H1 (cell line): ENCODE data around the gene MTAP. TPM values are rescaled to one million over a fixed set of nuclear protein-coding genes. Genes with fewer than 3 reads are reported as not detected.
A peak's percentile ranks its signal among the peaks of the same experiment; 100 is the strongest.

Source experiments
- CTCF ChIA-PET: fragments of 300-600 bp; sonication (Branson Sonifier 250); formaldehyde crosslinking; loops from one replicate; lab custom pipeline; 2021; ENCODE audit not compliant: partially characterized antibody; lab: Charles Lee
- POLR2A ChIA-PET: fragments of 300-600 bp; sonication (Branson Sonifier 250); formaldehyde crosslinking; loops from one replicate; lab custom pipeline; 2021; ENCODE audit warnings: inconsistent platforms; ENCODE audit not compliant: partially characterized antibody; lab: Charles Lee
- DNase-seq, 2 experiments: peaks; one replicate each; pipeline versions ENCODE4 v3.0.0 to v3.0.0-alpha.2; 2010 to 2022; ENCODE audit warnings: low spot score in 2 of 2, low read depth in 1 of 2, mixed read lengths in 1 of 2
- FAIRE-seq: peaks from 2 replicates; lab custom pipeline; 2011; peaks lifted over from hg19 to GRCh38; lab: Jason Lieb, UNC
- H2AFZ ChIP-seq: 2 replicates; pipeline ENCODE4 v1.8.1; 2012; ENCODE audit warnings: low read length, inconsistent platforms
- H2AK5ac ChIP-seq: 2 replicates; pipeline ENCODE4 v1.6.1; 2013; ENCODE audit warnings: low read depth, low read length
- H2BK120ac ChIP-seq: replicated peaks from 2 replicates; pipeline ENCODE3; 2013; ENCODE audit warnings: low read depth, low read length, inconsistent platforms
- H2BK12ac ChIP-seq: 2 replicates; pipeline ENCODE4 v1.6.1; 2013; ENCODE audit warnings: low read depth, low read length
- H2BK15ac ChIP-seq: 2 replicates; pipeline ENCODE4 v1.6.1; 2013; ENCODE audit warnings: low read length
- H2BK20ac ChIP-seq: 2 replicates; pipeline ENCODE4 v1.6.1; 2013; ENCODE audit warnings: low read length
- H2BK5ac ChIP-seq: 2 replicates; pipeline ENCODE4 v1.6.1; 2013; ENCODE audit warnings: low read depth, low read length
- H3K14ac ChIP-seq: 2 replicates; pipeline ENCODE4 v1.6.1; 2013; ENCODE audit warnings: inconsistent platforms; ENCODE audit not compliant: insufficient read length
- H3K18ac ChIP-seq: 2 replicates; pipeline ENCODE4 v1.6.1; 2013; ENCODE audit warnings: low read length; ENCODE audit errors: extremely low read depth
- H3K23ac ChIP-seq: 2 replicates; pipeline ENCODE4 v1.6.1; 2013; ENCODE audit warnings: inconsistent platforms; ENCODE audit not compliant: insufficient read length
- H3K23me2 ChIP-seq: 2 replicates; pipeline ENCODE4 v1.6.1; 2013; ENCODE audit warnings: low read depth, low read length
- H3K27ac ChIP-seq: 2 replicates; pipeline ENCODE4 v1.6.1; 2011; ENCODE audit warnings: low read depth, low read length, inconsistent platforms
- H3K27me3 ChIP-seq, 4 experiments: replicated peaks in 1 of 4; 1 replicate in 1 of 4; 2 replicates in 3 of 4; pipeline versions ENCODE4 v1.6.1 to v1.8.1; 2011 to 2013; ENCODE audit warnings: low read length in 3 of 4, mild to moderate bottlenecking in 3 of 4, inconsistent platforms in 2 of 4, mixed read lengths in 2 of 4, moderate library complexity in 1 of 4; ENCODE audit not compliant: control insufficient read depth in 3 of 4, insufficient read depth in 3 of 4; ENCODE audit errors: extremely low read depth in 1 of 4
- H3K36me3 ChIP-seq, 4 experiments: 2 replicates each; pipeline versions ENCODE4 v1.6.1 to v1.8.1; 2011 to 2013; ENCODE audit warnings: mild to moderate bottlenecking in 4 of 4, low read length in 3 of 4, moderate library complexity in 2 of 4, control low read depth in 1 of 4, inconsistent platforms in 1 of 4; ENCODE audit not compliant: insufficient read depth in 4 of 4, control insufficient read depth in 2 of 4
- H3K4ac ChIP-seq: replicated peaks from 2 replicates; pipeline ENCODE3; 2013; ENCODE audit warnings: low read length, low read depth, mixed read lengths, inconsistent platforms; ENCODE audit not compliant: insufficient read length
- H3K4me1 ChIP-seq, 4 experiments: replicated peaks in 1 of 4; 1 replicate in 1 of 4; 2 replicates in 3 of 4; pipeline versions ENCODE4 v1.6.1 to v1.8.1; 2011 to 2013; ENCODE audit warnings: low read length in 3 of 4, inconsistent platforms in 2 of 4, mixed read lengths in 1 of 4; ENCODE audit not compliant: insufficient read depth in 4 of 4, control insufficient read depth in 3 of 4
- H3K4me2 ChIP-seq, 2 experiments: 2 replicates each; pipeline versions ENCODE4 v1.6.1 to v1.8.1; 2011 to 2013; ENCODE audit warnings: low read depth in 2 of 2, low read length in 2 of 2, control low read depth in 1 of 2, inconsistent platforms in 1 of 2, mild to moderate bottlenecking in 1 of 2; ENCODE audit not compliant: insufficient read depth in 1 of 2
- H3K4me3 ChIP-seq, 4 experiments: fragments of 200-600, 300-600 bp in 1 of 4; sonication (generic), shearing (Covaris generic), sonication (Bioruptor Twin) in 1 of 4; 2 replicates each; pipeline versions ENCODE4 v1.5.1 to v1.8.1; 2011 to 2016; ENCODE audit warnings: low read length in 4 of 4, low read depth in 3 of 4, control low read depth in 2 of 4, inconsistent platforms in 2 of 4, mild to moderate bottlenecking in 2 of 4, mixed read lengths in 1 of 4, moderate library complexity in 1 of 4; ENCODE audit not compliant: insufficient read depth in 2 of 4; ENCODE audit errors: extremely low read depth in 1 of 4
- H3K56ac ChIP-seq: replicated peaks from 2 replicates; pipeline ENCODE3; 2013; ENCODE audit warnings: low read depth, mild to moderate bottlenecking, mixed read lengths, low read length, inconsistent platforms; ENCODE audit not compliant: insufficient read length
- H3K79me1 ChIP-seq: 2 replicates; pipeline ENCODE4 v1.6.1; 2013; ENCODE audit warnings: low read depth, low read length, control low read depth
- H3K79me2 ChIP-seq, 2 experiments: 2 replicates each; pipeline versions ENCODE4 v1.6.1 to v1.8.1; 2012 to 2013; ENCODE audit warnings: low read length in 2 of 2, mild to moderate bottlenecking in 2 of 2, inconsistent platforms in 1 of 2; ENCODE audit not compliant: insufficient read depth in 2 of 2, control insufficient read depth in 1 of 2
- H3K9ac ChIP-seq, 4 experiments: replicated peaks in 1 of 4; 1 replicate in 1 of 4; 2 replicates in 3 of 4; pipeline versions ENCODE4 v1.6.1 to v1.8.1; 2011 to 2013; ENCODE audit warnings: low read depth in 3 of 4, low read length in 3 of 4, control low read depth in 2 of 4, mild to moderate bottlenecking in 2 of 4, moderate library complexity in 2 of 4, inconsistent platforms in 1 of 4; ENCODE audit errors: extremely low read depth in 1 of 4
- H3K9me3 ChIP-seq, 2 experiments: 2 replicates each; pipeline versions ENCODE4 v1.6.1 to v1.8.1; 2012 to 2013; ENCODE audit warnings: mild to moderate bottlenecking in 2 of 2, moderate library complexity in 2 of 2, control low read depth in 1 of 2, inconsistent platforms in 1 of 2, low read depth in 1 of 2, low read length in 1 of 2, mixed read lengths in 1 of 2; ENCODE audit not compliant: insufficient read depth in 2 of 2
- H4K20me1 ChIP-seq, 2 experiments: replicated peaks in 1 of 2; 2 replicates each; pipeline versions ENCODE3 to v1.8.1; 2011 to 2013; ENCODE audit warnings: inconsistent platforms in 2 of 2, low read length in 2 of 2, mild to moderate bottlenecking in 1 of 2; ENCODE audit not compliant: insufficient read depth in 2 of 2, control insufficient read depth in 1 of 2
- H4K5ac ChIP-seq: 2 replicates; pipeline ENCODE4 v1.6.1; 2013; ENCODE audit warnings: low read length, low read depth, mixed read lengths, inconsistent platforms; ENCODE audit not compliant: insufficient read length
- H4K8ac ChIP-seq: 2 replicates; pipeline ENCODE4 v1.8.0; 2013; ENCODE audit warnings: mild to moderate bottlenecking, moderate library complexity, low read length, inconsistent platforms; ENCODE audit not compliant: insufficient read depth; ENCODE audit errors: extremely low read depth
- H4K91ac ChIP-seq: replicated peaks from 2 replicates; pipeline ENCODE3; 2013; ENCODE audit warnings: low read length, mixed read lengths, inconsistent platforms; ENCODE audit not compliant: insufficient read length
- CBX5 ChIP-seq: fragments of 300-800, 300-1000 bp; sonication (generic); IDR thresholded peaks from 2 replicates; pipeline ENCODE4 v1.7.1; 2016; ENCODE audit warnings: antibody characterized with exemption, low read length, low read depth
- CREB1 ChIP-seq: IDR thresholded peaks from 2 replicates; pipeline ENCODE4 v1.6.1; 2012; ENCODE audit warnings: inconsistent platforms
- EP300 ChIP-seq, 2 experiments: IDR thresholded peaks; 1 replicate in 1 of 2; 2 replicates in 1 of 2; pipeline ENCODE4 v1.6.1; 2011 to 2012; ENCODE audit warnings: low read depth in 2 of 2, low read length in 2 of 2, mild to moderate bottlenecking in 2 of 2, borderline replicate concordance in 1 of 2, inconsistent platforms in 1 of 2, moderate library complexity in 1 of 2
- FOSL1 ChIP-seq: IDR thresholded peaks from 2 replicates; pipeline ENCODE4 v1.6.1; 2011; ENCODE audit warnings: mild to moderate bottlenecking, low read depth, low read length, moderate library complexity; ENCODE audit not compliant: insufficient read depth
- NRF1 ChIP-seq: IDR thresholded peaks from 2 replicates; pipeline ENCODE4 v1.6.1; 2011; ENCODE audit warnings: mild to moderate bottlenecking, low read depth, low read length, improper control_type of control experiment
- PHF8 ChIP-seq: fragments of 200-600 bp; sonication (generic); conservative IDR thresholded peaks from 2 replicates; pipeline ENCODE4 v1.7.1; 2012; ENCODE audit warnings: low read depth, mild to moderate bottlenecking, inconsistent platforms, low read length, moderate library complexity
- POLR2A ChIP-seq, 2 experiments: IDR thresholded peaks; 1 replicate in 1 of 2; 2 replicates in 1 of 2; pipeline ENCODE4 v1.6.1; 2011; ENCODE audit warnings: low read depth in 2 of 2, low read length in 2 of 2, mild to moderate bottlenecking in 2 of 2; ENCODE audit errors: control extremely low read depth in 1 of 2
- SUZ12 ChIP-seq: fragments of 200-600 bp; sonication (generic); IDR thresholded peaks from 2 replicates; pipeline ENCODE4 v1.6.1; 2012; ENCODE audit warnings: mild to moderate bottlenecking, inconsistent platforms, low read length, moderate library complexity, mixed read lengths
- TAF7 ChIP-seq: optimal IDR thresholded peaks from 2 replicates; pipeline ENCODE3; 2011; ENCODE audit warnings: low read depth, mild to moderate bottlenecking, inconsistent platforms, low read length, moderate library complexity, borderline replicate concordance
- TCF12 ChIP-seq: IDR thresholded peaks from 2 replicates; pipeline ENCODE4 v1.6.1; 2011; ENCODE audit warnings: low read depth, mild to moderate bottlenecking, low read length
- TEAD4 ChIP-seq: IDR thresholded peaks from 2 replicates; pipeline ENCODE4 v1.6.1; 2012; ENCODE audit warnings: low read depth, low read length, inconsistent platforms, mixed read lengths
- WGBS, 2 experiments: shearing (Covaris generic) in 1 of 2; methylation state at CpG; one replicate each; pipeline versions ENCODE4 v1.1.6 to v1.1.7; 2013 to 2015; ENCODE audit warnings: low lambda C conversion rate in 2 of 2, mixed read lengths in 2 of 2, inconsistent platforms in 1 of 2, low coverage in 1 of 2, missing lambda C conversion rate in 1 of 2; ENCODE audit not compliant: insufficient replicate concordance in 2 of 2, insufficient coverage in 1 of 2, insufficient read length in 1 of 2; ENCODE audit errors: extremely low coverage in 1 of 2, missing lambda C conversion rate in 1 of 2; 5-methylcytosine and 5-hydroxymethylcytosine counted together
- polyA plus RNA-seq, 7 experiments: library from polyadenylated mRNA; depleted of rRNA in 3 of 7; stranded (reverse) in 5 of 7; unstranded in 2 of 7; fragments of >200 nt in 5 of 7; fragments of 200-250 nt in 2 of 7; gene quantifications; 1 replicate in 5 of 7; 2 replicates in 1 of 7; 4 replicates in 1 of 7; pipeline versions ENCODE4 v1.2.1 to v1.2.3, GENCODE V29; 2011 to 2013; ENCODE audit warnings: missing spikeins in 2 of 7, mixed read lengths in 2 of 7
- total RNA-seq: library from RNA; stranded (reverse); fragmentation: NEBNext Ultra II Directional; extraction: Animal tissue kit (Norgen Biotek cat#: 25700); gene quantifications from 2 replicates; pipeline ENCODE4 v1.2.1, GENCODE V29; 2021

MTAP gene
- total and polyA plus RNA-seq, 2 of the 8 experiments (the other 6 are each of a cell fraction or from before 2014, with no cell fraction given): 16.4 to 100 TPM

- H3K4ac ChIP-seq: no peak overlapping the region
- peak overlapping the region in 1 of 2 experiments; percentile 53; a peak in 2 of 4 replicates for H3K4me2 ChIP-seq
- H3K79me2 ChIP-seq: no peaks in the 10 kb centered on the region
- no peak overlapping the region for H4K91ac ChIP-seq
- H3K36me3 ChIP-seq: peaks cover 0 to 8% (median 0%) of the 10 kb centered on the region in 4 experiments; a peak in 2 of 8 replicates
- no peak overlapping the region for H3K23ac ChIP-seq
- peaks cover 7 to 27% (median 14%) of the 10 kb centered on the region in 4 experiments for H3K4me1 ChIP-seq
- H2AFZ ChIP-seq: no peak overlapping the region
- H3K23me2 ChIP-seq: no peaks in the 10 kb centered on the region; the same call in 1 of the 2 replicates
- no peak overlapping the region for H3K9ac ChIP-seq
- DNase-seq (no peak), FAIRE-seq (no peak)
- H3K9me3 ChIP-seq: 0 out of 4 replicates have a peak, but pooled peaks cover 0 to 3% of the 10 kb centered on the region in 2 experiments
- H2BK20ac ChIP-seq: no peak overlapping the region
- no peak overlapping the region for H4K8ac ChIP-seq
- WGBS, 2 experiments: 11 to 100% methylated on average over 1 to 24 of the region's 28 CpGs
- no peak overlapping the region for H3K4me3 ChIP-seq
- no peak overlapping the region for H3K56ac ChIP-seq
- H4K20me1 ChIP-seq: peaks cover 14 to 35% of the 10 kb centered on the region in 2 experiments
- ChIA-PET POLR2A (interaction anchor here (1.2 to 1.7 kb wide), 3 partner anchors 21 to 129 kb away, joined by 3 to 5 read pairs (median 5); partner anchors contain the start of genes CDKN2A and CDKN2B-AS1), CTCF (interaction anchor here (0.8 to 7.4 kb wide), 15 partner anchors 10 to 157 kb away, joined by 3 to 57 read pairs (median 5); partner anchors contain the start of genes CDKN2A, CDKN2B and CDKN2B-AS1)
- H3K27me3 ChIP-seq: peaks cover 83 to 100% (median 93%) of the 10 kb centered on the region in 4 experiments
- H2BK15ac ChIP-seq: no peak overlapping the region
- H3K27ac ChIP-seq: no peak overlapping the region
- H2BK12ac ChIP-seq: no peak overlapping the region
- no peak overlapping the region for H2AK5ac ChIP-seq
- no peak overlapping the region for H2BK120ac ChIP-seq
- H3K79me1 ChIP-seq: no peaks in the 10 kb centered on the region
- no peak overlapping the region for H4K5ac ChIP-seq
- H3K18ac ChIP-seq: no peak overlapping the region
- no peak overlapping the region for H2BK5ac ChIP-seq
- H3K14ac ChIP-seq: no peak overlapping the region
- TF ChIP-seq CREB1 (no peak), TCF12 (0 out of 2 replicates have a peak, but pooled peaks have one; percentile 17), TAF7 (no peak), TEAD4 (no peak), CBX5 (no peak), PHF8 (no peak), FOSL1 (no peak), SUZ12 (peak; percentile 90; the same call in 1 of the 2 replicates), POLR2A (IDR thresholded peaks at IDR 0.05; ENCODE audit: control extremely low read depth in 1 of 2, low read depth in 2 of 2, low read length in 2 of 2) (no peak), NRF1 (no peak), EP300 (IDR thresholded peaks at IDR 0.05; ENCODE audit: borderline replicate concordance in 1 of 2, low read depth in 2 of 2, low read length in 2 of 2) (no peak)
Observed at GRCh38 chr9:21969011-21969940, 166.8 kb downstream of the MTAP start.
